Fibroblast of skin of right quadriceps (primary cell): ENCODE results near the gene ASB5.
A peak's percentile ranks its signal among the peaks of the same experiment; 100 is the strongest.
"Not testable (repeated sequence)": the region's sequence is repeated elsewhere in the genome, so short reads cannot be mapped to it uniquely, and the experiment has no call there.

Source experiments
- DNase-seq: peaks from one replicate; pipeline ENCODE4 v3.0.0-alpha.2; 2013

Gene ASB5

GRCh38 chr4:176268963-176269362 is at the start of gene ASB5:
Gene ASB5 (minus strand): TSS chr4:176269222. CDS start chr4:176269108, 114 bp downstream.
- DNase-seq = no peak

GRCh38 chr4:176313596-176314336 is 44.7 kb upstream of the ASB5 start:
- peak; percentile 60 for DNase-seq

- peak; percentile 15 for DNase-seq
Measured at GRCh38 chr4:176309772-176310171, 40.8 kb upstream of the ASB5 start.

GRCh38 chr4:176309046-176309445 is 40.0 kb upstream of the ASB5 start:
- no peak for DNase-seq

GRCh38 chr4:176308441-176308840 is 39.4 kb upstream of the ASB5 start:
- no peak for DNase-seq

GRCh38 chr4:176307666-176307930 is 38.6 kb upstream of the ASB5 start:
- no peak for DNase-seq

- DNase-seq = no peak
Measured at GRCh38 chr4:176306837-176307665, 38.0 kb upstream of the ASB5 start.

GRCh38 chr4:176303938-176304337 is 34.9 kb upstream of the ASB5 start:
- DNase-seq = no peak

GRCh38 chr4:176302283-176303275 is 33.6 kb upstream of the ASB5 start:
- peak; percentile 87 for DNase-seq

GRCh38 chr4:176300565-176300964 is 31.5 kb upstream of the ASB5 start:
- no peak for DNase-seq

GRCh38 chr4:176300036-176300435 is 31.0 kb upstream of the ASB5 start:
- DNase-seq = no peak

- no peak for DNase-seq
Measured at GRCh38 chr4:176298664-176299063, 29.6 kb upstream of the ASB5 start.

GRCh38 chr4:176295907-176296306 is 26.9 kb upstream of the ASB5 start:
- not testable (repeated sequence) for DNase-seq

- DNase-seq = no peak
Measured at GRCh38 chr4:176293660-176294059, 24.6 kb upstream of the ASB5 start.

GRCh38 chr4:176292920-176293319 is 23.9 kb upstream of the ASB5 start:
- DNase-seq = no peak

- DNase-seq = no peak
Measured at GRCh38 chr4:176291748-176292147, 22.7 kb upstream of the ASB5 start.

- DNase-seq = no peak
Measured at GRCh38 chr4:176290520-176290919, 21.5 kb upstream of the ASB5 start.

GRCh38 chr4:176289561-176289960 is 20.5 kb upstream of the ASB5 start:
- no peak for DNase-seq

- no peak for DNase-seq
Measured at GRCh38 chr4:176288020-176288419, 19.0 kb upstream of the ASB5 start.

- DNase-seq = no peak
Measured at GRCh38 chr4:176287546-176287945, 18.5 kb upstream of the ASB5 start.

GRCh38 chr4:176286728-176287127 is 17.7 kb upstream of the ASB5 start:
- no peak for DNase-seq

- not testable (repeated sequence) for DNase-seq
Measured at GRCh38 chr4:176279560-176279959, 10.5 kb upstream of the ASB5 start.
